Measurements from ENCODE around the gene CDC42.

DNA sequence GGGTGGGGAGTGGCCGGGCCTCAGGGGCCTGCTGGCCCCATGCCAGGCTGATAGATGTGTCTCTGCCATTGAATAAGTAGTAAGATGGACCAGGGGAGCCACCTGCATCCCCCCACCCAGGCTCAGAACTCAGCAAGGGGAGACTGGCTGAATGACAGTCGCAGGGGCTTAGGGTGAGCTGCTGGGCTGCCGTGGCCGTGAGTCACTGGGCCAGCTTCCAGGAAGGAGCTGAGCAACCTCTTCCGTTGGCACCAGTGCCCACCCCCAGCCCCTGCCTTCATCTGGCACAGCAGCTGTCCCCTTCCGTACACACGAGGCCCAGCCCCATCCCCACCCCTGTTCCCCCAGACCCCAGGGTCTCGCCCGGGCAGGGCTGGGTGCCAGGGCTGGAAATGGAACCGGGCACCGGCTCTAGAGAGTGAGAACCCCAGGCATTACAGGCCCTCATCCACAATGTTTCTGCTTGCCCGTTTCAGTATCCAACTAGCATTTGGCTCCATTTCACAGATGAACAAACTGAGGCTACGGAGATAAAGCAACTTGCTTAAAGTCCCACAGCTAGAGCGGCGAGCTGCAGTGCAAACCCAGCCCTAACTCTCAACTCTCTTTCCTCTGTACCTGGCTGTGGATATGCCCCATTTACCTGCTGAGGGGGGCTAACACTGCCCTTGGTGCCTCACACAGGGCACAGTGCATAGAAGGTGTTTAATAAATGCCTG is 80.2 kb downstream of the CDC42 start:
- TF ChIP-seq GATA2 (IDR thresholded peaks at IDR 0.05; ENCODE audit: low read depth, low read length) (no peak), GATA3 (IDR thresholded peaks at IDR 0.05; ENCODE audit: low read depth, low read length) (no peak)

Data from SH-SY5Y (cell line).